Neutrophil (primary cell): ENCODE measurements around the gene OR1K1.

Experiments
- H3K27ac ChIP-seq: fragments of 200-600 bp; sonication (generic); 2 replicates; pipeline ENCODE4 v1.5.1; 2016; ENCODE audit warnings: mild to moderate bottlenecking, moderate library complexity
- H3K27me3 ChIP-seq: fragments of 200-600 bp; sonication (generic); 2 replicates; pipeline ENCODE4 v1.6.0; 2016; ENCODE audit warnings: mild to moderate bottlenecking
- H3K36me3 ChIP-seq: fragments of 200-600 bp; sonication (generic); 2 replicates; pipeline ENCODE4 v1.5.1; 2017
- H3K4me1 ChIP-seq, 2 experiments: fragments of 200-600 bp in 1 of 2; sonication (generic) in 1 of 2; 1 replicate in 1 of 2; 2 replicates in 1 of 2; pipeline versions ENCODE4 v1.5.1 to v1.6.1; 2013 to 2016; ENCODE audit warnings: low read depth in 1 of 2, low read length in 1 of 2, mild to moderate bottlenecking in 1 of 2, moderate library complexity in 1 of 2; ENCODE audit not compliant: control insufficient read depth in 1 of 2, insufficient read depth in 1 of 2
- H3K4me3 ChIP-seq, 2 experiments: fragments of 200-600 bp in 1 of 2; sonication (generic) in 1 of 2; 1 replicate in 1 of 2; 2 replicates in 1 of 2; pipeline ENCODE4 v1.5.1; 2013 to 2016; ENCODE audit warnings: low read depth in 1 of 2, low read length in 1 of 2, mild to moderate bottlenecking in 1 of 2, moderate library complexity in 1 of 2
- H3K9me3 ChIP-seq: fragments of 200-600 bp; sonication (generic); 2 replicates; pipeline ENCODE4 v1.5.1; 2016
- TF ChIP-seq, protein P1 (sequence below): fragments of 200-600 bp; sonication (generic); IDR thresholded peaks from 2 replicates; pipeline ENCODE4 v1.5.1; 2016; ENCODE audit warnings: antibody characterized with exemption

The OR1K1 gene

DNA sequence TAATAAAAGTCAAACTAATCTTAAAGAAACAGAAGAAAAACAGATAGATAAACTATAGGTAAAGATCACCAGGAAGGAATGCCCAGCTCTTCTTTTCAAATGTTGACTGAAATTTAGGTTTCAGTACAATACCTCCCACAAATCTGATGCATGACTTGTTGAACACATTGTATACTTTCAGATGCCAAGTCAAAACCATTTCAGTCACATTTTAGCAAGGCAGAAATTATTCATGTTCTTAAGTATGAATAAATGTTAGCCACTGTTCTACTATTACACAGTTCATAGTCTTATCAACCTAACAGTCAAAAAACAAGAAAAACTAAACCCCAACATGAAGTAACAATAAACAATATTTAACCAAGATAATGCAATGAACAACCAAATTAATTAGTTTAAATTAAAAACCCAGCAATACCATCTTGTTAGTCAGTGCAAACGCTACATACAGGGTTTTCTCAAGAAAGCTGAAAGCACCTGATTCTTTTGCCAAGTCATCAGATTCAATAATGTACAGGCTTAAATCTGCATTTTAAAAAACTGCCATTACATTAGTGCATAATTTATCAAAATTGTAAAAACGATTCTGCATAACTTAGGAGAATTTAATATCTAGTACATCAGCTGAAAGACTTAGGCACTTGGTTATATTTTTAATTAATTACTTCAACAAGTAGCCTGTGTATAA is 48.5 kb downstream of the OR1K1 start:
- H3K27me3 ChIP-seq, result no peaks in the 10 kb centered on the region

More for the DNA sequence above, 48.5 kb downstream of the OR1K1 start:
- H3K9me3 ChIP-seq, result no peaks in the 10 kb centered on the region
- H3K4me1 ChIP-seq, result no peaks in the 10 kb centered on the region
- no peak overlapping the region for H3K4me3 ChIP-seq
- H3K36me3 ChIP-seq, result peaks cover 75% of the 10 kb centered on the region
- H3K27ac ChIP-seq, result no peak overlapping the region
- TF ChIP-seq, protein P1, sequence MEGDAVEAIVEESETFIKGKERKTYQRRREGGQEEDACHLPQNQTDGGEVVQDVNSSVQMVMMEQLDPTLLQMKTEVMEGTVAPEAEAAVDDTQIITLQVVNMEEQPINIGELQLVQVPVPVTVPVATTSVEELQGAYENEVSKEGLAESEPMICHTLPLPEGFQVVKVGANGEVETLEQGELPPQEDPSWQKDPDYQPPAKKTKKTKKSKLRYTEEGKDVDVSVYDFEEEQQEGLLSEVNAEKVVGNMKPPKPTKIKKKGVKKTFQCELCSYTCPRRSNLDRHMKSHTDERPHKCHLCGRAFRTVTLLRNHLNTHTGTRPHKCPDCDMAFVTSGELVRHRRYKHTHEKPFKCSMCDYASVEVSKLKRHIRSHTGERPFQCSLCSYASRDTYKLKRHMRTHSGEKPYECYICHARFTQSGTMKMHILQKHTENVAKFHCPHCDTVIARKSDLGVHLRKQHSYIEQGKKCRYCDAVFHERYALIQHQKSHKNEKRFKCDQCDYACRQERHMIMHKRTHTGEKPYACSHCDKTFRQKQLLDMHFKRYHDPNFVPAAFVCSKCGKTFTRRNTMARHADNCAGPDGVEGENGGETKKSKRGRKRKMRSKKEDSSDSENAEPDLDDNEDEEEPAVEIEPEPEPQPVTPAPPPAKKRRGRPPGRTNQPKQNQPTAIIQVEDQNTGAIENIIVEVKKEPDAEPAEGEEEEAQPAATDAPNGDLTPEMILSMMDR, result no peak
